NB4 (cell line): ENCODE results near the gene OR14A16.

Experiments used
- DNase-seq: peaks from one replicate; pipeline ENCODE4 v3.0.0; 2010; ENCODE audit warnings: low read depth
- H3K4me3 ChIP-seq: one replicate; pipeline ENCODE4 v1.5.1; 2011; ENCODE audit warnings: mild to moderate bottlenecking, low read depth, low read length, moderate library complexity
- MYC ChIP-seq: IDR thresholded peaks from 2 replicates; pipeline ENCODE4 v1.6.1; 2011; ENCODE audit warnings: low read depth, low read length
- POLR2A ChIP-seq: IDR thresholded peaks from 2 replicates; pipeline ENCODE4 v1.6.1; 2011; ENCODE audit warnings: mild to moderate bottlenecking; ENCODE audit not compliant: insufficient read length; ENCODE audit errors: extremely low read depth
- TF ChIP-seq, protein P1 (sequence below): IDR thresholded peaks from one replicate; pipeline ENCODE4 v1.5.1; 2012; ENCODE audit warnings: low read depth, low read length
- TF ChIP-seq, protein P2 (sequence below): IDR thresholded peaks from 2 replicates; pipeline ENCODE4 v1.6.1; 2011; ENCODE audit warnings: low read depth, low read length

The OR14A16 gene

DNA sequence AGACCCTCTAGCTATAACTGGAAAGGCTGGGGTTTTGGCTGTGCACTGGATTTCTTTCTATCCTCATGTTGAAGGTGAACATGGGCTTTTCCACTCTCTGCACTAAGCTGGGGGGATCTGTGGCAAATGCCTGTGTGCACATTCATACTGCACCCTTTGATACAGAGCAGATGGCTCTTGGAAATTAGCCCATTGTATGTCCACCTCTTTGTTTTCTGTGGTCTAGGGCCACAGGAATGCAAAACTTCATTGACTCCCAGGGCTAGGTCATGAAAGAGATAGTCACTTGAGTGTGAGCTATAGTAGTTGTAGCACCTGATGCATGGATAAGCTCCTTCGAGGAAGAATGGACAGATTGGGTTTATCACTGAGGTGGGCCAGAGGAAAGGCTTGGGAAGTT lies 5.7 kb upstream of the OR14A16 start:
- no peak for TF ChIP-seq MYC
- TF ChIP-seq, protein P1, sequence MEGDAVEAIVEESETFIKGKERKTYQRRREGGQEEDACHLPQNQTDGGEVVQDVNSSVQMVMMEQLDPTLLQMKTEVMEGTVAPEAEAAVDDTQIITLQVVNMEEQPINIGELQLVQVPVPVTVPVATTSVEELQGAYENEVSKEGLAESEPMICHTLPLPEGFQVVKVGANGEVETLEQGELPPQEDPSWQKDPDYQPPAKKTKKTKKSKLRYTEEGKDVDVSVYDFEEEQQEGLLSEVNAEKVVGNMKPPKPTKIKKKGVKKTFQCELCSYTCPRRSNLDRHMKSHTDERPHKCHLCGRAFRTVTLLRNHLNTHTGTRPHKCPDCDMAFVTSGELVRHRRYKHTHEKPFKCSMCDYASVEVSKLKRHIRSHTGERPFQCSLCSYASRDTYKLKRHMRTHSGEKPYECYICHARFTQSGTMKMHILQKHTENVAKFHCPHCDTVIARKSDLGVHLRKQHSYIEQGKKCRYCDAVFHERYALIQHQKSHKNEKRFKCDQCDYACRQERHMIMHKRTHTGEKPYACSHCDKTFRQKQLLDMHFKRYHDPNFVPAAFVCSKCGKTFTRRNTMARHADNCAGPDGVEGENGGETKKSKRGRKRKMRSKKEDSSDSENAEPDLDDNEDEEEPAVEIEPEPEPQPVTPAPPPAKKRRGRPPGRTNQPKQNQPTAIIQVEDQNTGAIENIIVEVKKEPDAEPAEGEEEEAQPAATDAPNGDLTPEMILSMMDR = no peak
- no peak for TF ChIP-seq POLR2A
- TF ChIP-seq, protein P2, sequence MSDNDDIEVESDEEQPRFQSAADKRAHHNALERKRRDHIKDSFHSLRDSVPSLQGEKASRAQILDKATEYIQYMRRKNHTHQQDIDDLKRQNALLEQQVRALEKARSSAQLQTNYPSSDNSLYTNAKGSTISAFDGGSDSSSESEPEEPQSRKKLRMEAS = no peak
- no peak overlapping the region for H3K4me3 ChIP-seq
- DNase-seq = no peak

DNA sequence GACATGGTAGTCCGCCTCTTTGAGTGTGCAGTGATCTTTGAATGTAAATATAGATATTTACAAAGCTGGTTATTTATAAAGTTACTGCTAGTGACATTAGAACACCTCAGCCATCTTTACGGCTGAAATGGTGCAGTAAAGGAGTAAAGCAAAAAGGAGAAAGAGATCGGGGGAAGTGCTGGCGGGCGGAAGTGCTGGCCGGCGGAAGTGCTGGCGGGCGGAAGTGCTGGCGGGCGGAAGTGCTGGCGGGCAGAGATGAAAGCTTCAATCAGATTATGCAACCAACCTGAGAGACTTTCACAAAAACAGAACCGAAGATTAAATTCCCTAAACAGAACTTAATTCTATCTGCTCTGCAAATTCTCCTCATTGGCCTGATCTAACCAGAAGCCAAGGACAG lies 1.4 kb upstream of the OR14A16 start:
- no peak overlapping the region for H3K4me3 ChIP-seq
- no peak for DNase-seq
- TF ChIP-seq, protein P1 = no peak
- TF ChIP-seq, protein P2 = no peak
- TF ChIP-seq MYC (no peak), POLR2A (no peak)

DNA sequence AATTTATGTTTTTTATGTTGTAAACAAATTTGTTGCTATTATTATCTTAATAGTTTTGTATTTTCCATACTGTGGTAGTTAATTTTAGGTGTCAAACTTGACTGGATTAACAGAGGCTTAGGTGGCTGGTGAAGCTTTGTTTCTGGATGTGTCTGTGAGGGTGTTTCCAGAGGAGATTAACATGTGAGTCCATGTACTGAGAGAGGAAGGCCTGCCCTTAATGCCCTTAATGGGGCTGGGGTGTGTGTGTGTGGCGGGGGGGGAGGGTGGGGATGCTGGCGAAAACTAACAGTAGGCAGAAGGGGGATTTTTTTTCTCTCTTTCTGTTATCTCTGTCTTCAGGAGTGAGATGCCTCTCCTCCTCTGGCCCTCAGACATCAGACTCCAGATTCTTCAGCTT lies 1.9 kb downstream of the OR14A16 start:
- no peak for DNase-seq
- no peak overlapping the region for H3K4me3 ChIP-seq
- no peak for TF ChIP-seq POLR2A
- TF ChIP-seq MYC = no peak
- TF ChIP-seq, protein P1 = no peak
- TF ChIP-seq, protein P2 = no peak

DNA sequence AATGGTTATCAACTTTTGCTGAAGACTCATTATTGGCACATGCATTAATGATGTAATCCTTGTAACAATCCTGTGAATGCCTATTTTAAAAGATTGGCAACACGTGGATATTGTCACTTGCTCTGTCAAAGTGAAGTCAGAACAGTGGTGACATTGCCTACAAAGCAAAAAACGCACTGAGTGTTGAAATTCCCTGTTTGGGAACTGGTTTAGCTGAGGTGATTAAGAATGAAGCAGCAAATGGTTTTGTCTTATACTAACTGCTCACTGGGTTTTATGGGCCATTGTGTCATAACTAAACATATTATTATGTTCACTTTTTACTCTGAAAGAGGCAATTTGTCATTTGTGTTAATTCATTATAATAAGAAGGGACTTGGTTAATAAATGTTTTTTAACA lies 11.3 kb downstream of the OR14A16 start:
- H3K4me3 ChIP-seq = no peak overlapping the region
- TF ChIP-seq, protein P1 = no peak
- no peak for TF ChIP-seq MYC
- no peak for TF ChIP-seq POLR2A
- TF ChIP-seq, protein P2 = no peak
- DNase-seq = no peak

DNA sequence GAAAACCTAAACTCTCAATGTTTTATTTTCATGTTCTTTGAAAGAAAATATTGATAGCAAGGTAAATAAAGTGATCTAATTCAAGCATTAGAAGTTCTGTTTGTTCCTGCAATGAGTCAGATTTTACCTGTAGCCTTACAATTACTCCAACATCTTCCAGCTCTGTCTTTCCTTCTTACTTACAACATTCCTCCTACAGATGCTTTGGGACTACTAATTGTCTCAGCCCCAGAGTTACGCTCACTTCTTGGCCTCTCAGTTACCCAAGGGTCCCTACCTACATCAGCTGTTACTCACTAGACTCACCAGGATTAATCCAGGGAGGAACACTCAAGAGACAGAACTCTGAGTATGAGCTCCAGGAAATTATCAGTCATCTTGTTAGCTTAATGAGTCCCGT lies 26.4 kb downstream of the OR14A16 start:
- H3K4me3 ChIP-seq = no peak overlapping the region
- TF ChIP-seq MYC (no peak), POLR2A (no peak)
- TF ChIP-seq, protein P2 = no peak
- TF ChIP-seq, protein P1 = no peak
- DNase-seq = no peak

DNA sequence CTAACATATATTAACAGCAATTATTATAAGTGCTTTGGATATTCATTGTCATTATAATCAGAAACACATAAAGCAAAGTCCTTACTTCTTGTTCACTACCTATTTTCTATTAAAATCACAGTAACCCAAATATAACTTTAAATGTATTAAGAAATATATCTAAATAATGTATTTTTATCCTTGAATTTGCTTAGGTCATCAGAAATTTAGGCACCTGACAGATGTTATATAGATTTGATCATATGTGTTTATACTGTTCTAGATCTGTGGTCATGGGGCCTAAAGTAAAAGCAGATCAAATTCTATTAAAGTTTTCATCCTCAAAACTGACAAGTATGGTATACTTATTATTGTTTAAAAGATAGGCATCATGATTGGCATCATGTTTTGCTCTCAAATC lies 54.3 kb downstream of the OR14A16 start:
- DNase-seq = no peak
- TF ChIP-seq MYC = no peak
- TF ChIP-seq, protein P1 = no peak
- TF ChIP-seq, protein P2 = no peak
- TF ChIP-seq POLR2A = no peak
- no peak overlapping the region for H3K4me3 ChIP-seq
